ENCODE data around the gene NOD1.
A peak's percentile ranks its signal among the peaks of the same experiment; 100 is the strongest.

The NOD1 gene

DNA sequence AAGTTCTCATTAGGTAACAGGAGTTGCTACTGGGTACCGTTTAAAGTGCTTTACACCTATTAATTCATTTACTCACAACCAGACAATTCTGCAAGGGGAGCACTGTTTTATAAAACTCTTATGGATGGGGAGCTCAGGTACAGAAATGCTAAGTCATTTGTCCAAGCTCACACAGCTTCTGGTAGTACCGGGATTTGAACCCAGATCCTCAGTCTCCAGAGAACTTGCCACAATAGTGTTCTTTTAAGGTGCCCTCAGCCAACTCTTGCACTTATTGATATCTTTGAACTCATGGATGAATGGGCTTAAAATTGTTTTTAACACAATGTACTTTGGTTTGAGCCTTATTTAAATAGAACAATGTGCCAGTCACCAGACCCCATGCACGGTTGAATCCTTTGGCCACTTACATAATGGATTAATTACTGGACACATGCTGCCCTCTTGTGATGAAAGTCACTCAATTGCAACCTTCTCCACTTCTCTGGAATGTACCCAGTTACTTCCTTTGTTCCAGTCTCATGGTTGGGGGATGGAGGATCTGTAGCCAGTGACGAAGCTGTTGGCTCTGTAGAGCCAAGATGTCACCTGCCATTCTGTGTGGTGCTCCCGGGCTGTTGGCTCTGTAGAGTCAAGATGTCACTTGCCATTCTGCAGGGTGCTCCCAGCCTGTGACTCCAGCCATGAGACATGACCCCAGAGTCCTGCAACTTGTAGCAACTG is 65.6 kb downstream of the NOD1 start:
- H3K4me3 ChIP-seq (ENCODE audit: low read length): no peak overlapping the region
- TF ChIP-seq, protein P1, sequence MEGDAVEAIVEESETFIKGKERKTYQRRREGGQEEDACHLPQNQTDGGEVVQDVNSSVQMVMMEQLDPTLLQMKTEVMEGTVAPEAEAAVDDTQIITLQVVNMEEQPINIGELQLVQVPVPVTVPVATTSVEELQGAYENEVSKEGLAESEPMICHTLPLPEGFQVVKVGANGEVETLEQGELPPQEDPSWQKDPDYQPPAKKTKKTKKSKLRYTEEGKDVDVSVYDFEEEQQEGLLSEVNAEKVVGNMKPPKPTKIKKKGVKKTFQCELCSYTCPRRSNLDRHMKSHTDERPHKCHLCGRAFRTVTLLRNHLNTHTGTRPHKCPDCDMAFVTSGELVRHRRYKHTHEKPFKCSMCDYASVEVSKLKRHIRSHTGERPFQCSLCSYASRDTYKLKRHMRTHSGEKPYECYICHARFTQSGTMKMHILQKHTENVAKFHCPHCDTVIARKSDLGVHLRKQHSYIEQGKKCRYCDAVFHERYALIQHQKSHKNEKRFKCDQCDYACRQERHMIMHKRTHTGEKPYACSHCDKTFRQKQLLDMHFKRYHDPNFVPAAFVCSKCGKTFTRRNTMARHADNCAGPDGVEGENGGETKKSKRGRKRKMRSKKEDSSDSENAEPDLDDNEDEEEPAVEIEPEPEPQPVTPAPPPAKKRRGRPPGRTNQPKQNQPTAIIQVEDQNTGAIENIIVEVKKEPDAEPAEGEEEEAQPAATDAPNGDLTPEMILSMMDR (conservative IDR thresholded peaks at IDR 0.05; ENCODE audit: low read length): peak; percentile 68
- DNase-seq (ENCODE audit: low read depth): peak; percentile 83

DNA sequence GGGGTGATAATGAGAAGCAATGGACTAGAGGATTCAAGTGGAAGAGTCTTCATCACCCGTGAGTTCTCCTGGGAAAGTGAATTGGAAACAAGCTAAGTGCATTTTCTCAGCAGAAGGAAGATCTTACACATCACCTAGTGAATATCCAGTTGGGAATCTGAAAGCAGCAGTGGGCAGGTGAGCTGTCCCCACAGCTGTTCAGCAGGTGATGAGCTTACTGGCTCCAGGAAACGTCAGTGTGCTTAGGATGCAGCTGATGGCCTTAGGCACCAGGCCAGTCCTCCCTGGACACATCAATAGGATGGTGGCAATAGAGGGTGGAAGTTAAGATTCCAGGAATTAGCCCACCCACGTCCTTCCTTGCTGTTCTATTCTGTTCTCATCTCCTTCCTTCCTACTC is 66.7 kb downstream of the NOD1 start:
- no peak for DNase-seq (ENCODE audit: low read depth)
- H3K4me3 ChIP-seq (ENCODE audit: low read length): no peak overlapping the region
- TF ChIP-seq, protein P1 (conservative IDR thresholded peaks at IDR 0.05; ENCODE audit: low read length): no peak

DNA sequence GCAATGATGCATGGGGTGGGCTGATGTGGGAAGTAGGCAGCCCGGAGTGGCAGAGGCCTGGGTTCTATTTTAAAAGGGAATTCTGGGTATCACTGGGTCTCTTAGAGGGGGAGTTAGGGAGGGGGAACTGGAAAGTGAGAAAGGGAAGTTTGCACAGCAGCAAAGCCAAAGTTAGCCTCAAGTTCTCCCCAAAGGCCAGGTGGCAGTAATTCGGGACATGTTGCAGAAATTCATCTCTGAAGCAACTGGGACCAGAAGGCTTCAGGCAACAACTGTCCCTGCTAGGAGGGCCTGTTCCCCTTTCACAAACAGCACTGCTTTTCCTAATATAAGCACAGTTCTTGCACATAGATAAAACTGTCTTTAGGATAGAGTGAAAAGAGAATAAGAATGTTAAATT is 67.4 kb downstream of the NOD1 start:
- H3K4me3 ChIP-seq (ENCODE audit: low read length): no peak overlapping the region
- TF ChIP-seq, protein P1 (conservative IDR thresholded peaks at IDR 0.05; ENCODE audit: low read length): no peak
- DNase-seq (ENCODE audit: low read depth): no peak

DNA sequence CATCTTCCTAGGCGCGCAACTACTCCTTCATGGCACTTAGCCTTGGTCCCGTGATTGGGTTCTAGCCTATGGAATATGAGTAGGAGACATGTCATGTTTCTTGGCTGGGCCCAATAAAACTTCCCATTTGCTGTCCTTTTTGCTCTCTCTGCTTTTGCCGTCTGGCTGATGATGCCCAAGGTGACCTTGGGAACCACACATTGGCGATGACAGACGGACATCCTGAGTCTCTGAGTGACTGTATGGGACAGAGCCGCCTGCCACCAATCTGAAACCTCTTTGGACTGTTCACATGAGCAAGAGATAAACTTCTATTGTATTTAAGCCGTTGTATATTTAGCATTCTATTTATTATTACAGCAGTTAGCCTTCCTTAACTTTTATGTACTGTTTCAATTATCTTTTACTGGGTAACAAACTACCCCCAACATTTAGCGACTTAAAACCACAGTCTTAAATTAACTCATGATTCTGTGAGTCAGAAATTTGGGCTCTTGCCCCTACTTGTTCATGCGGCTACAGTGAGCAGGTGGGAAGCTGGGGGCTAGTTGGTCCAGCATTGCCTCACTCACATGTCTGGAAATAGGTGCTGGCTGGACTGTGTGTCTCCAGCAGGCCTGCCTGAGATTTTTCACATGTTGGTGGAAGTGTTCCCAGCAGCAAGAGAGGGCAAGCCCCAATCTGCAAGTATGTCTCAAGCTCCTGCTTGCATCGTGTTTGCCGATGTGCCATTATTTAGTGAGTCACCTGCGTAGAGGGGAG is 71.7 kb downstream of the NOD1 start:
- DNase-seq (ENCODE audit: low read depth): peak; percentile 29
- no peak overlapping the region for H3K4me3 ChIP-seq (ENCODE audit: low read length)
- TF ChIP-seq, protein P1 (conservative IDR thresholded peaks at IDR 0.05; ENCODE audit: low read length): no peak

DNA sequence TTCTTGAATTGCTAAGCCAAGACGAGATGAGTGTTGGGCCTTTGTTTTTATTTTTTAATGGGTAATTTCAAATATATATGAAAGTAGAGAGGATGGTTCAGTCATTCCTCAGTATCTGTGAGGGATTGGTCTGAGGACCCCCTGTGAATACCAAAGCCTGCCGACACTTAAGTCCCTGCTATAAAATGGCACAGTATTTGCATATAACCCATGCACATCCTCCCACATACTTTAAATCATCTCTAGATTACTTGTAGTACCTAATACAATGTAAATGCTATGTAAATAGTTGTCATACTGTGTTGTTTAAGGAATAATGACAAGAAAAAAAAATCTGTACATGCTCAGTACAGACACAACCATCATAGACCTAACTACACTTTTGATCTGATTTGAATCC is 73.4 kb downstream of the NOD1 start:
- H3K4me3 ChIP-seq (ENCODE audit: low read length): no peak overlapping the region
- no peak for DNase-seq (ENCODE audit: low read depth)
- TF ChIP-seq, protein P1 (conservative IDR thresholded peaks at IDR 0.05; ENCODE audit: low read length): no peak

DNA sequence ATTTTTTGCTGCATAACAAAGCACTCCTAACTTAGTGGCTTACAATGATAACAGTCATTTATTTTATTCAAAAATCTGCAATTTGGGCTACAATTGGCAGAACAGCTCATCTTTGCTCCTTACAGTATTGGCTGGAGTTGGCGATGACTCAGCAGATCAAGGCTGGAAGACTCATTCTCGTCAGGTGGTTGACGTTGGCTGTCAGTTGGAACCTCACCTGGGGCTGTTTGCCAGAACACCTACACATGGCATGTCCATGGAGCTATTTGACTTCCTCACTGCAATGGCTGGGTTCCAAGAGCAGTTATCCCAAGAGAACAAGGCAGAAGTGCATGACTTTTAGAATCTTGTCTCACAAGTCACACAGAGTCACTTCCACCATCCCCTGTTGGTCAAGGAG is 75.1 kb downstream of the NOD1 start:
- TF ChIP-seq, protein P1 (conservative IDR thresholded peaks at IDR 0.05; ENCODE audit: low read length): no peak
- H3K4me3 ChIP-seq (ENCODE audit: low read length): no peak overlapping the region
- DNase-seq (ENCODE audit: low read depth): no peak

DNA sequence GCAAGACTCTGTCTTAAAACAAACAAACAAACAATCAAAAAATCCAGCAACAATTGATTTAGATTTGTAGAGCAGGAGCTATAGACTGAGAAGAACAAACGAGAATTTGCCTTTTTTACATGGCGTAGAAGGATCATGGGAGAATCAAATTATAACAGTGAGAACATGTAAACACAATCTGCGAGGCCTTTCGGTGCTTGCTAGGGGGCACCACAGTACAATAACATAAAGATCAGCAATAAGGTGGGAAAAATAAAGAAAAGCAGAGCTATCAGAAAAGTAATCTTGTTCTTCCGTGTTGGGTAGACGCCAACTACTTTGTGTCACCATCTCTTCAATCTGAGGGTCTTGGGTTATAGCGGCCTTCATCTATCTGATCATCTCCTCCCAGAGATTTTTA is 82.2 kb downstream of the NOD1 start:
- no peak for DNase-seq (ENCODE audit: low read depth)
- TF ChIP-seq, protein P1 (conservative IDR thresholded peaks at IDR 0.05; ENCODE audit: low read length): peak; percentile 17; the same call in 1 of the 2 replicates

More for the DNA sequence above, 82.2 kb downstream of the NOD1 start:
- no peak overlapping the region for H3K4me3 ChIP-seq (ENCODE audit: low read length)
